ENCODE data around the gene SPG21. TPM values are rescaled to one million over a fixed set of nuclear protein-coding genes. Genes with fewer than 3 reads are reported as not detected.

SPG21 gene
- total RNA-seq, 2 experiments from 2014 or later: 55.1 to 57.0 TPM

- Mint-ChIP-seq H3K27ac (no peak overlapping the region), H3K4me3 (no peak overlapping the region), H3K4me1 (peaks cover 9% of the 10 kb centered on the region), H3K9me3 (no peaks in the 10 kb centered on the region), H3K27me3 (no peaks in the 10 kb centered on the region), H3K36me3 (peaks cover 1% of the 10 kb centered on the region)
- DNase-seq: no peak
- ATAC-seq (ENCODE audit: low read depth): no peak
- POLR2A ChIA-PET: no interaction called here
Measured at GRCh38 chr15:64947211-64947610, 42.5 kb downstream of the SPG21 start.

DNA sequence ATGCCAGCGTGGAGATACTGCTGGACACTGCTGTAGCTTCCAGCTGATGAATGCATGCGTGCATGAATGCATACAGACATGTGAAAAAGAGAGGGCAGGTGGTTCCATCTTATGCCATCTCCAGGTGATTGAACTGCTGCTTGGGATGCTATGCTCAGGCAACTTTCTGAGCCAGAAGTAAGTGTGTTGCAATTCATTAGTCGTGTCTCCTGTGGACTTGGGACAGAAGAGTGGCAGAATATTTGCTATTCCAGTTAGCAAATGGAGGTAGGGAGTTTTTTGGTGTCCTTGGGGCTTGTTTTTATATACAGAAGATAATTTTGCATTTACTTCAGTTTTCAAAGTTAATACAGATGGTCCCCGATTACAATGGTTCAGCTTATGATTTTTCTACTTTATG is 44.8 kb downstream of the SPG21 start:
- H3K9me3 Mint-ChIP-seq: no peaks in the 10 kb centered on the region
- no peak overlapping the region for H3K4me3 Mint-ChIP-seq
- no peak for DNase-seq
- no peak overlapping the region for H3K27ac Mint-ChIP-seq
- peaks cover 2% of the 10 kb centered on the region for H3K4me1 Mint-ChIP-seq
- POLR2A ChIA-PET: interaction anchor here (0.8 kb wide), 1 partner anchor 10 kb away, joined by 3 read pairs; no protein-coding TSS in a partner anchor
- no peak for ATAC-seq (ENCODE audit: low read depth)
- H3K27me3 Mint-ChIP-seq: no peaks in the 10 kb centered on the region
- peaks cover 5% of the 10 kb centered on the region for H3K36me3 Mint-ChIP-seq

GRCh38 chr15:64943512-64944225 is 46.0 kb downstream of the SPG21 start:
- H3K27ac Mint-ChIP-seq: no peak overlapping the region
- POLR2A ChIA-PET: no interaction called here
- no peak for ATAC-seq (ENCODE audit: low read depth)
- peaks cover 2% of the 10 kb centered on the region for H3K4me1 Mint-ChIP-seq
- DNase-seq: no peak
- no peak overlapping the region for H3K4me3 Mint-ChIP-seq
- H3K27me3 Mint-ChIP-seq: no peaks in the 10 kb centered on the region
- no peaks in the 10 kb centered on the region for H3K9me3 Mint-ChIP-seq
- H3K36me3 Mint-ChIP-seq: peaks cover 5% of the 10 kb centered on the region

DNA sequence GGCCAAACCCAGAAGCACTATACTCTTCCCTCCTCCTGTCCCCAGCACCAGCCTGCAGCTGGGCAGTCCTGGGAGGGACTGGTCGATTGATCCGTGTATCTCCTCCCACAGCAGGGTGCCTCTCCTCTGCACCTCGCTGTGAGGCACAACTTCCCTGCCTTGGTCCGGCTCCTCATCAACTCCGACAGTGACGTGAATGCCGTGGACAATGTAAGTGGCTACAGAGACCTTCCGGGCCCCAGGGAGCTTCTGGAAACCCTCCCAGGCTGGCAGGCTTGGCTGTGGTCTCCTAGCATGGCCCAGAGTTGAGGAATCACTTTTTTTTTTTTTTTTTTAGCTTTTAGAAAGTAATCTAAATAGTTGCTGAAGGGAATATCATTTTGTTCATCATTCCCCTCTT is 47.4 kb downstream of the SPG21 start:
- DNase-seq: no peak
- Mint-ChIP-seq H3K27ac (no peak overlapping the region), H3K27me3 (no peaks in the 10 kb centered on the region), H3K4me3 (no peak overlapping the region), H3K36me3 (peaks cover 5% of the 10 kb centered on the region), H3K4me1 (peaks cover 4% of the 10 kb centered on the region), H3K9me3 (no peaks in the 10 kb centered on the region)
- ATAC-seq (ENCODE audit: low read depth): no peak
- POLR2A ChIA-PET: no interaction called here

- POLR2A ChIA-PET: no interaction called here
- Mint-ChIP-seq H3K27ac (no peak overlapping the region), H3K9me3 (no peaks in the 10 kb centered on the region), H3K4me3 (no peak overlapping the region), H3K27me3 (no peaks in the 10 kb centered on the region), H3K36me3 (peaks cover 7% of the 10 kb centered on the region), H3K4me1 (peaks cover 2% of the 10 kb centered on the region)
- DNase-seq (no peak), ATAC-seq (ENCODE audit: low read depth) (no peak)
Measured at GRCh38 chr15:64938192-64938591, 51.5 kb downstream of the SPG21 start.

DNA sequence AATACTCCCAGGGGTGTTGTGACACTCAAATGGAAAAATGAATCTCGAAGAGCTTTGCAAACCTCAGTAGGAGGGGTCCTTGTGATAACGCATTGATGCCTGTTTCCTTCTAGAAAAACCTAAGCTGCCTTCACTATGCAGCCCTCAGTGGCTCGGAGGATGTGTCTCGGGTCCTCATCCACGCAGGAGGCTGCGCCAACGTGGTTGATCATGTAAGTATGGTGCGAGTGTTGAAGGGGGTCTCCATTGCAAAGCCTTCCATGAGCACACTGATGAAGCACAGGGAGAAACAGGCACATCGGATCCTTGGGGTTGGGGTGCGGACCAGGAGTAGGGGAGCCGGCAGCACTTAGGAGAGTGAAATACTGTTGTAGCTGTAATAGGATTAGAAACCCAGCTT is 55.7 kb downstream of the SPG21 start:
- Mint-ChIP-seq H3K27me3 (no peaks in the 10 kb centered on the region), H3K9me3 (no peaks in the 10 kb centered on the region), H3K4me3 (no peak overlapping the region), H3K4me1 (peaks cover 2% of the 10 kb centered on the region), H3K36me3 (peaks cover 5% of the 10 kb centered on the region), H3K27ac (no peak overlapping the region)
- no peak for ATAC-seq (ENCODE audit: low read depth)
- POLR2A ChIA-PET: no interaction called here
- no peak for DNase-seq

DNA sequence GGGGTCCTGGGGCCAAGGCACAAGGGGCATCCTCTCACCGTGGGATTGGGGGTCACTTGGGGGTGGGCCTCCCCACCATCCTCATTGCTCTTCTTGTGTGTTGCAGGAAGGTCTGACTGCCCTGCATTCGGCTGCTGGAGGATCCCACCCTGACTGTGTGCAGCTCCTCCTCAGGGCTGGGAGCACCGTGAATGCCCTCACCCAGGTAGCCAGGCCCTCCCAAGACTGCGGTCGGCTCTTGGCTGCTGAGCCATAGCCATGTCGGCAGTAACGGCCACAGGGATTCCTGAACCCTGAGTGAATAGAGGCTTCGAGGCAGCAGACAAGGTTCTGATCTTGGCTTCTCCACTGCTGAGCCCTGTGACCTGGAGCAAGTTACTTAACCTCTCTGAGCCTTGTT is 58.3 kb downstream of the SPG21 start:
- Mint-ChIP-seq H3K4me3 (no peak overlapping the region), H3K9me3 (no peaks in the 10 kb centered on the region), H3K36me3 (peaks cover 5% of the 10 kb centered on the region), H3K27ac (no peak overlapping the region), H3K27me3 (no peaks in the 10 kb centered on the region), H3K4me1 (peaks cover 2% of the 10 kb centered on the region)
- POLR2A ChIA-PET: no interaction called here
- no peak for DNase-seq
- no peak for ATAC-seq (ENCODE audit: low read depth)

GRCh38 chr15:64930778-64931371 is 58.8 kb downstream of the SPG21 start:
- POLR2A ChIA-PET: no interaction called here
- no peak for ATAC-seq (ENCODE audit: low read depth)
- peaks cover 5% of the 10 kb centered on the region for H3K36me3 Mint-ChIP-seq

GRCh38 chr15:64930019-64930652 is 59.6 kb downstream of the SPG21 start:
- Mint-ChIP-seq H3K4me1 (peaks cover 4% of the 10 kb centered on the region), H3K9me3 (no peaks in the 10 kb centered on the region)
- POLR2A ChIA-PET: no interaction called here

More at GRCh38 chr15:64930778-64931371, 58.8 kb downstream of the SPG21 start:
- DNase-seq: no peak
- Mint-ChIP-seq H3K27ac (no peak overlapping the region), H3K4me3 (no peak overlapping the region), H3K4me1 (peaks cover 2% of the 10 kb centered on the region), H3K9me3 (no peaks in the 10 kb centered on the region), H3K27me3 (no peaks in the 10 kb centered on the region)

DNA sequence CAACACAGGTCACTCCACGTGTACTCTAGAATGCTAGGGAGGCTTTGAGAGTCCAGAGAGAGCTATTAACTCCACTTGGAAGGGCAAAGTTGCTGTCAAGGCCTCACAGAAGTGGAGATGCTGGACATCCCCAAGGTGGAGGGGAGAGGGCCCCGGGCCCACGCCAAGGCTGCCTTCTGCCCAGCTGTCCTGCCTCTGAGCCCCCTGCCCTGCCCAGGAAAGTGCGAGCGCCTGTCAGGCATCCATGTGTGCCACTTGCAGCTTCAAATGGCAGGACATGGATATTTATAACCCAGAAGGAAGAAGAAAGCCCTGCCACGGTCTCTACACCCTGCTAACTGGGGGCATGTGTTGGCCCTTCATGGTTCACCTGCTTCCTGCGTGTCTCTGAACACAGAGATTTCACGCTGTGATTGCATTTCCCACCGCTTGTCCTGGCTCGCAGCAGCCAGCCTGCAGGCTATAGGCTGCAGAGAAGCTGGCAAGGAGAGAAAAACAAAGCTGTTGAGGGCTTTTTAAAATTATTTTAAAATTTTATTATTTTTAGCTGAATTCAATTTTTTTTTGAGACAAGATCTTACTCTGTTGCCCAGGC is 61.0 kb downstream of the SPG21 start:
- Mint-ChIP-seq H3K27me3 (no peaks in the 10 kb centered on the region), H3K4me1 (peaks cover 7% of the 10 kb centered on the region), H3K4me3 (no peak overlapping the region), H3K36me3 (peaks cover 2% of the 10 kb centered on the region), H3K27ac (no peak overlapping the region), H3K9me3 (no peaks in the 10 kb centered on the region)
- POLR2A ChIA-PET: interaction anchor here (0.6 kb wide), 1 partner anchor 1393 kb away, joined by 4 read pairs; no protein-coding TSS in a partner anchor
- ATAC-seq (ENCODE audit: low read depth): no peak
- DNase-seq: no peak

More at GRCh38 chr15:64930019-64930652, 59.6 kb downstream of the SPG21 start:
- DNase-seq (no peak), ATAC-seq (ENCODE audit: low read depth) (no peak)
- Mint-ChIP-seq H3K27ac (peak overlapping the region; percentile 66), H3K4me3 (no peak overlapping the region), H3K27me3 (no peaks in the 10 kb centered on the region), H3K36me3 (peaks cover 5% of the 10 kb centered on the region)

DNA sequence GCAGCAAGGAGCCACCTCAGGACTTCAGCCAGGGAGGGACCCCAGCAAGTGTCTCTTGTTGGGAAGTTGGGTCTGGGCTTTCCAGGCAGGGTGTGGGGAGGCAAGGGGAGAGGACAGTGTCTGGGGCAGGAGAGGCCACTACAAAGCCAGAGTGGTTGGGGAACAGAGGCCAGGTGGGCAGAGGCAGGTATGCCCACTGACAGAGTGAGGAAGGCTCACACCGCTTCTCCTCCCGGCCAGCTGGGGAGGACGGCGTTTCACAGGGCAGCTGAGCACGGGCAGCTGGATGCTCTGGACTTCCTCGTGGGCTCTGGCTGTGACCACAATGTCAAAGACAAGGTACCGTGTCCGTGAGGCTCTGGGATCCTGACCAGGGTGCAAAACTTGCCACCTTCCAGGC is 63.1 kb downstream of the SPG21 start:
- no peak for DNase-seq
- no peak for ATAC-seq (ENCODE audit: low read depth)
- H3K4me1 Mint-ChIP-seq: peaks cover 7% of the 10 kb centered on the region
- no peak overlapping the region for H3K4me3 Mint-ChIP-seq
- peaks cover 1% of the 10 kb centered on the region for H3K27me3 Mint-ChIP-seq
- no peak overlapping the region for H3K27ac Mint-ChIP-seq
- peaks cover 2% of the 10 kb centered on the region for H3K36me3 Mint-ChIP-seq
- POLR2A ChIA-PET: no interaction called here
- no peaks in the 10 kb centered on the region for H3K9me3 Mint-ChIP-seq

DNA sequence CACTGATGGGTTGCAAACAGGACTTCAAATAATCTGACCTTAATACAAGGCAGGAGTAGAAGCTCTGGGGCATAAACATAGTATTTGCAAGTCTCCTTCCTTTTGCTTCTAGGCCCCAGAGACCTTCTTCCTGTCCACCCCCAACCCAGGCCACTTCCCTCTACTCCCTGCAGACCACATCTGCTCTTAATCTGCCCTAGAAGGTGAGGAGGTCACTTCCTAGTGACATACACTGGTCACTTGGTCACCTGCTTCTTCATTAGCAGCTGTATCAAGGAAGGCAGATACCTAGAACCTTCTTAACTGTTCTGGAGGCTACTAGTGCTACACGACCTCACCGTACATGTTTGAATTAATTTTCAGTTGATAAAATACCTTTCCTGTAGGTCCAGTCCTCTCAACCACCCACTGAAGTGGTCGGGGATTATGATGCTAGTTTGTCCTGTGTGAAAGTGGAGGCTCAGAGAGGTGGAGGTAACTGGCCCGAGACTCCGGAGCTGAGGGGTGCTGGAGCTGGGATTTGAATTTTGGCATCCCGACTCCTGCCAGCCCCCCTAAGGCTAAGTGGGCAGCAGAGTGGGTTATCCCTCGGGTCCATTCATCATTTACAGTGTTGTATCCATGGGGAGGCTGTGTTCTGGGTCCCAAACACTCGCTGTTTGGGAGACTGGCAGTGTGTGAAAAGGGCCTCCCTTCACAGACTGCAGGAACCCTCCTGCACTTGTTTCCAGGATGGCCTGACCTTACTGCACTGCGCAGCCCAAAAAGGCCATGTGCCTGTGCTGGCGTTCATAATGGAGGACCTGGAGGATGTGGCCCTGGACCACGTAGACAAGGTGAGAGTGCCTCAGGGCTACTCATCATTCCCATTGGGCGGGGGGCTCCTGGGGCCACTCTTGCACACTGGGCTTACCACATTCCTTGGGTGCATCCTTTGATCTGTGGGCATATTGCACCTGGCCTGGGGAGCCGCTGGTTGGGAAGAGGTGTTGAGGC is 64.1 kb downstream of the SPG21 start:
- Mint-ChIP-seq H3K4me3 (no peak overlapping the region), H3K27me3 (peaks cover 1% of the 10 kb centered on the region), H3K27ac (no peak overlapping the region)

DNA sequence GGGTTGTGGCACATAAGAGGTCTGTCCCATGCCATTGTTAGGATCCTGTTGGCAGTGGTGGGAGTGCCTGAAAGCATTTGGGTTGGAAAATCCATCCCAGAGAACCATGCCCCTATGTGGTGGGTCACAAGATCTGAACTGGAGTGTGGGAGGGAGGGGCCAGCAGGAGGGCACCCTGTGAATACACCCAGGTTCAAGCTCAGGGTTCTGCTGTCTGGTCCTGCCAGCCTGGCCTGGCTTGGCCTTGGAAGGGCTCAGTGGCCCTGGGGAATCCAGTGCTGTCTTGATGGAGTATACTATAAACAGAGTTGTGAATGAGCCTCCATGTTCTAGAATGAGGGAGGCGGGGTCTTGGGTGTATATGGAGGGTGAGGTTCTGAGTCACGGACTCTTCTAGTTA is 66.2 kb downstream of the SPG21 start:
- no peak for ATAC-seq (ENCODE audit: low read depth)
- Mint-ChIP-seq H3K27me3 (peaks cover 1% of the 10 kb centered on the region), H3K9me3 (no peaks in the 10 kb centered on the region), H3K36me3 (no peaks in the 10 kb centered on the region), H3K27ac (no peak overlapping the region), H3K4me1 (peaks cover 7% of the 10 kb centered on the region), H3K4me3 (no peak overlapping the region)
- no peak for DNase-seq
- POLR2A ChIA-PET: no interaction called here

More for the DNA sequence above, 64.1 kb downstream of the SPG21 start:
- no peak for DNase-seq
- Mint-ChIP-seq H3K9me3 (no peaks in the 10 kb centered on the region), H3K4me1 (peaks cover 7% of the 10 kb centered on the region), H3K36me3 (peaks cover 2% of the 10 kb centered on the region)
- no peak for ATAC-seq (ENCODE audit: low read depth)
- POLR2A ChIA-PET: interaction anchor here (0.7 kb wide), 2 partner anchors 83 to 1329 kb away, joined by 4 read pairs; no protein-coding TSS in a partner anchor
